Loucy (cell line): Measurements from ENCODE around the gene RSPH9.

Experiments used
- H2AFZ ChIP-seq: fragments of 200-600 bp; sonication (generic); 2 replicates; pipeline ENCODE4 v1.6.0; 2016; ENCODE audit warnings: antibody characterized with exemption, mild to moderate bottlenecking, low read length, moderate library complexity
- H3F3A ChIP-seq: fragments of 200-600 bp; 2 replicates; pipeline ENCODE4 v1.6.0; 2016; ENCODE audit warnings: antibody characterized with exemption, low read depth, mild to moderate bottlenecking
- H3K27me3 ChIP-seq: fragments of 200-600 bp; sonication (generic); 2 replicates; pipeline ENCODE4 v1.6.1; 2014; ENCODE audit warnings: low read length, mild to moderate bottlenecking; ENCODE audit not compliant: insufficient read depth, poor library complexity, severe bottlenecking
- H3K36me3 ChIP-seq: fragments of 200-600 bp; sonication (generic); 2 replicates; pipeline ENCODE4 v1.6.1; 2016; ENCODE audit warnings: low read length; ENCODE audit not compliant: insufficient read depth
- H3K4me1 ChIP-seq: fragments of 200-600 bp; sonication (generic); 2 replicates; pipeline ENCODE4 v1.5.1; 2014; ENCODE audit warnings: low read length, mild to moderate bottlenecking; ENCODE audit not compliant: insufficient read depth, poor library complexity, severe bottlenecking
- H3K4me2 ChIP-seq: fragments of 200-600 bp; sonication (generic); 2 replicates; pipeline ENCODE4 v1.6.0; 2014; ENCODE audit warnings: antibody characterized with exemption, low read length, low read depth, mild to moderate bottlenecking; ENCODE audit not compliant: poor library complexity, severe bottlenecking
- H3K4me3 ChIP-seq: fragments of 200-600 bp; sonication (generic); 2 replicates; pipeline ENCODE4 v1.5.1; 2014; ENCODE audit warnings: low read length, mild to moderate bottlenecking, mixed read lengths; ENCODE audit not compliant: poor library complexity, severe bottlenecking
- H3K79me2 ChIP-seq: fragments of 200-600 bp; sonication (generic); 2 replicates; pipeline ENCODE4 v1.6.1; 2014; ENCODE audit warnings: low read length; ENCODE audit not compliant: insufficient read depth
- H3K9ac ChIP-seq: fragments of 200-600 bp; sonication (generic); 2 replicates; pipeline ENCODE4 v1.6.0; 2014; ENCODE audit warnings: mild to moderate bottlenecking, low read depth, low read length, moderate library complexity; ENCODE audit not compliant: poor library complexity, severe bottlenecking
- H3K9me2 ChIP-seq: fragments of 200-600 bp; sonication (generic); replicated peaks from 2 replicates; pipeline ENCODE4 v1.6.1; 2016; ENCODE audit warnings: low read depth, low read length, mixed read lengths
- H3K9me3 ChIP-seq: fragments of 200-600 bp; sonication (generic); 2 replicates; pipeline ENCODE4 v1.6.1; 2014; ENCODE audit warnings: mild to moderate bottlenecking, antibody characterized with exemption, low read length, low read depth; ENCODE audit not compliant: insufficient read depth
- H4K20me1 ChIP-seq: fragments of 200-600 bp; sonication (generic); 2 replicates; pipeline ENCODE4 v1.6.0; 2014; ENCODE audit warnings: antibody characterized with exemption, low read length, mild to moderate bottlenecking; ENCODE audit not compliant: insufficient read depth, poor library complexity, severe bottlenecking
- CTCF ChIP-seq: fragments of 200-600 bp; sonication (generic); conservative IDR thresholded peaks from 2 replicates; pipeline ENCODE4 v1.5.1; 2014; ENCODE audit warnings: mild to moderate bottlenecking, antibody characterized with exemption, low read length
- EZH2phosphoT487 ChIP-seq: fragments of 200-600 bp; IDR thresholded peaks from 2 replicates; pipeline ENCODE4 v1.6.1; 2018; ENCODE audit warnings: antibody characterized with exemption, mild to moderate bottlenecking, moderate library complexity, borderline replicate concordance

Gene RSPH9

DNA sequence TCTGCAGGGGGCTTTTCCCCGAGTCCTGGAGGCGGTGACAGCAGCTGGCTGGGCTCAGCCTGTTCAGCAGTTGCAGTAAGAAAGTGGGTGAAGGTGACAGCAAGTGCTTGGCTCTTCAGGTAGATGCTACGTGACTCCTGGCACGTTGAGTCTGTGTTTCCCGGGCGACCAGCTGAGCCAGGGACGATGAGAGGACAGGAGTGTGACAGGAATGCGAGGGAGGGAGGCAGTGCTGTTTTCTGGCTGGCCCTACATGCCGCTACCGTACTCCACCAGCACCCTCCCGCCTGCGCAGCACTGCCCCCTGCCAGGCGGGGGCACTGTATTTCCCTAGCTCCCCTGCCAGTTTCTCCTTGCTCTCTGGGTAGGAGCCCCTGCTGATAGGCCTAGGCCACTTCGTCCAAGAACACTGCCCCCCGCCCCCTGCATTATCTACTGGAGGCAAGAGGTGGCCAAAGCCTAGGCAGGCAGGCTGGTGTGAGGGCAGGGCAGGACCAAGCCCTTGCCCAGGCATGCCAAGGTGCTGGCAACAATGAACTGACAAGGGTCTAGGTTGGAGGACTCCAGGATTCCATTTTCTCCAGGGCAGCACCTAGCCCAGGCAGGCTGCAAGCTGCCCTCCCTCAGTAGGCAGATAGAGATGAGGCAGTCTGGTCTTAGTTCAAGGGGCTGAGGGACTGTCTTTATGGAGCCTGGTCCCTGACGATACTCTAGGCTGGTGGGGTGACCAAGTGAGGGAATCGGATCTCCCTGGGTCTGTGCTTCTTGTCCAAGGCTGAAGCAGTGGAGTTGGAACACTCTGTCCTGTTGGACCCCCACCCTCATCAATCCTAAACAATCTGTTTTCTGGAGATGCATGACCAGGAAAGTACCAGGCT lies 23.6 kb downstream of the RSPH9 start:
- Histone ChIP-seq H3K36me3 (peaks cover 24% of the 10 kb centered on the region; the same call in 1 of the 2 replicates), H3K9me2 (no peaks in the 10 kb centered on the region), H3K4me2 (no peak overlapping the region), H4K20me1 (no peaks in the 10 kb centered on the region), H3K4me1 (peaks cover 3% of the 10 kb centered on the region), H3K79me2 (no peaks in the 10 kb centered on the region), H3F3A (no peaks in the 10 kb centered on the region), H3K9me3 (no peaks in the 10 kb centered on the region), H2AFZ (no peak overlapping the region), H3K27me3 (no peaks in the 10 kb centered on the region), H3K9ac (no peak overlapping the region), H3K4me3 (no peak overlapping the region)
- TF ChIP-seq CTCF (peak; percentile 57), EZH2phosphoT487 (no peak)

DNA sequence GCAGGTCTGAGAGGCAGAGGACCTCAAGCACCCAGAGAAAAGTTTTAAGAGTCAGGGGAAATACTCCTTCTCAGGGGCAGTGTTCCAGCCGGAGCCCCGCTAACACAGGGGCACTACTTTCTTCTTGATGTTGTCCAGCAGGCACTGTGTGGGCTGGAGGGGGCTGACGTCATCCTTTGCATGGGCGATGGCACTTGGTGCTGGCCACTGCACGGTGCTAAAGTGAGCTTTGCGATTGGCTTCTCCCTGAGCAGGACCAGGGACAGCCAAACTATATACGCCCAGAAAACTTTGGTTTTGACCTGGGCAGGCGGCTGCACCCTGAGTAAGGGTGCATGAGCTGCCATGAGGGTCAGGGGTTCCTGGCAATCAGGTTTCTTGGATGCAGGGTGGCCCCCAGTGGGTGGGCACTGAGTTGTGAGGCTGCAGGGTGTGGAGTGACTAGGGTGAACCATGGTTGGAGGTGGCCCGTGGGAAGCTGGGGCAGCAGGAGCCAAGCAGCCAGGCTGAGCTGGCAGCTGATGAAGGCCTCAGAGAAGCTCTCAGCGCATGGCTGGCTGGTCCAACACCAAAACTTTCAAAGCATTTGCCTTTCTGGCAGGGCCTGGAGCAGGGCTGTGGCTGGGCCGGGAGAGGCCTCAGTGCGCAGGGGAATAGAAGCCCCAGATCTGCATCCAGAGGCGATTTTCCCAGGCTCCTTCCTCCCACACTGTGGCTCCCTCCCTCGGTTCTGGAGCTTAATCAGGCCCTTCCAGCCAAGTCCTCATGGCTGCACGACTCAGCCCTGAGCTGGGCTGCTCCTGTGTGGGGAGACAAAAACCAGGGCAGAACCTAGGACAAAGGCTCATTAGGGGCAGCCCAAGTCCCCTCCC lies 24.4 kb downstream of the RSPH9 start:
- Histone ChIP-seq H3K4me3 (no peak overlapping the region), H3K4me2 (no peak overlapping the region), H3K9me3 (no peaks in the 10 kb centered on the region), H3K9me2 (no peaks in the 10 kb centered on the region), H3K9ac (no peak overlapping the region), H3K79me2 (no peaks in the 10 kb centered on the region), H4K20me1 (no peaks in the 10 kb centered on the region), H2AFZ (no peak overlapping the region), H3K36me3 (peaks cover 33% of the 10 kb centered on the region; the same call in 1 of the 2 replicates), H3K27me3 (no peaks in the 10 kb centered on the region), H3F3A (no peaks in the 10 kb centered on the region), H3K4me1 (peaks cover 3% of the 10 kb centered on the region)
- TF ChIP-seq CTCF (no peak), EZH2phosphoT487 (no peak)

GRCh38 chr6:43669922-43670622 lies 25.2 kb downstream of the RSPH9 start:
- H3K9me2 ChIP-seq = no peaks in the 10 kb centered on the region
- no peaks in the 10 kb centered on the region for H3K79me2 ChIP-seq
- no peaks in the 10 kb centered on the region for H3K27me3 ChIP-seq
- peaks cover 40% of the 10 kb centered on the region; the same call in 1 of the 2 replicates for H3K36me3 ChIP-seq
- TF ChIP-seq CTCF (no peak), EZH2phosphoT487 (no peak)
- H3F3A ChIP-seq = no peaks in the 10 kb centered on the region
- no peak overlapping the region for H3K4me2 ChIP-seq
- no peak overlapping the region for H2AFZ ChIP-seq
- no peak overlapping the region for H3K4me3 ChIP-seq
- H4K20me1 ChIP-seq = no peaks in the 10 kb centered on the region
- no peaks in the 10 kb centered on the region for H3K9me3 ChIP-seq
- peaks cover 3% of the 10 kb centered on the region for H3K4me1 ChIP-seq
- no peak overlapping the region for H3K9ac ChIP-seq
